ENCODE results near the gene FAM24A.

DNA sequence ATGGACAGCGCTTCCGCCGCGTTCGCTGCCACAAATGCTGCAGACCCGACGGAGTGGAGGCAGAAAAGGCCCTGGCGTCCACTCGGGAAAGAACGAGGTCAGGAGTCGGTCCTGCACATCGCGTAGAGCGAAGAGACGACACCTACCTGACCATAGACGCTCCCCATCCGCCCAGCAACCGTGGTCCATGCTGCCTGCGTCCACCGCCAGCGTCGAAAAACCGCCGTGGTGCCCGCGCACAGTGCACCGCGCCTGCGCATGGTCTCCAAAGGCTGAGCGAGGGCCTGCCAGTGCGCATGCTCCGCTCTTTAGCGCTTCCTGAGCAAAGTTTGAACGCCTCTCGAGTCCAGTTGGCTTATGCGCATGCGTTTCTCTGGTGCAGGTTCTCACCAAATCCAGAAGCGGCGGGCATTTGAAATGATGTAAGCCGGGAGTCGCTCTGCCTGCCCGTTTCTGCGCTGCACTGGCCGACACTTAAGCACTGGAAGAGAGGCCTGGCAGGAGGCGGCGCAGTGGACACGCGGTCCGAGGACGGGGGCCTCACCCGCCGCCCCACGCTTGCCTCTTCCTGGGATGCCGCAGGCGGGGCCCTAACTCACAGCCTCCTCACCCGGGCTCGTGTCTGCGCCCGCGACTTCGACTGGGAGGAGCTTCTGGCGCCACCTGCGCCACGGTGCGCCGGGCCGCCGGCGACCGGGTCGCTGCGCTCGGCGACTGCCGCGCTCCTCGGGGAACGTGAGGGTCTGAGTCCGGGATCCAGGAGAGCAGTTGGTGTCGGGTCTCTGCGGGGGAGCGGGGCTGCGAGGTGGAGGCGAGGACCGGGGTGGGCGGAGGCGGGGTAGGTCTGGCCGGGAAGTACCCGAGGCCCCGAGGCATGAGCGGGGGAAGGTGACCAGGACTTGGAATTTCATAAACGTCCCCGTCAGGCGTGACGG, 30.8 kb upstream of the FAM24A start, which contains the start of gene FAM24B:
- TF ChIP-seq, protein P1, sequence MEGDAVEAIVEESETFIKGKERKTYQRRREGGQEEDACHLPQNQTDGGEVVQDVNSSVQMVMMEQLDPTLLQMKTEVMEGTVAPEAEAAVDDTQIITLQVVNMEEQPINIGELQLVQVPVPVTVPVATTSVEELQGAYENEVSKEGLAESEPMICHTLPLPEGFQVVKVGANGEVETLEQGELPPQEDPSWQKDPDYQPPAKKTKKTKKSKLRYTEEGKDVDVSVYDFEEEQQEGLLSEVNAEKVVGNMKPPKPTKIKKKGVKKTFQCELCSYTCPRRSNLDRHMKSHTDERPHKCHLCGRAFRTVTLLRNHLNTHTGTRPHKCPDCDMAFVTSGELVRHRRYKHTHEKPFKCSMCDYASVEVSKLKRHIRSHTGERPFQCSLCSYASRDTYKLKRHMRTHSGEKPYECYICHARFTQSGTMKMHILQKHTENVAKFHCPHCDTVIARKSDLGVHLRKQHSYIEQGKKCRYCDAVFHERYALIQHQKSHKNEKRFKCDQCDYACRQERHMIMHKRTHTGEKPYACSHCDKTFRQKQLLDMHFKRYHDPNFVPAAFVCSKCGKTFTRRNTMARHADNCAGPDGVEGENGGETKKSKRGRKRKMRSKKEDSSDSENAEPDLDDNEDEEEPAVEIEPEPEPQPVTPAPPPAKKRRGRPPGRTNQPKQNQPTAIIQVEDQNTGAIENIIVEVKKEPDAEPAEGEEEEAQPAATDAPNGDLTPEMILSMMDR (conservative IDR thresholded peaks at IDR 0.05; ENCODE audit: low read depth in 2 of 2), result 0 out of 4 replicates have a peak, but pooled peaks of 1 of the 2 experiments have one; percentile 11
- TF ChIP-seq EZH2 (IDR thresholded peaks at IDR 0.05; ENCODE audit: low read depth, unreplicated experiment) (no peak), POLR2AphosphoS5 (IDR thresholded peaks at IDR 0.05; ENCODE audit: low read depth) (peak; percentile 86), EZH2phosphoT487 (IDR thresholded peaks at IDR 0.05; ENCODE audit: unreplicated experiment) (no peak), NANOG (IDR thresholded peaks at IDR 0.05; ENCODE audit: borderline replicate concordance) (no peak)

All from GM23338 (cell line).